ENCODE data around the gene CLNK. TPM values are rescaled to one million over a fixed set of nuclear protein-coding genes. Genes with fewer than 3 reads are reported as not detected.
A peak's percentile ranks its signal among the peaks of the same experiment; 100 is the strongest.

CLNK gene
- total and polyA plus RNA-seq, 10 donors, result 0.39 to 2.8 (median 1.3) TPM

DNA sequence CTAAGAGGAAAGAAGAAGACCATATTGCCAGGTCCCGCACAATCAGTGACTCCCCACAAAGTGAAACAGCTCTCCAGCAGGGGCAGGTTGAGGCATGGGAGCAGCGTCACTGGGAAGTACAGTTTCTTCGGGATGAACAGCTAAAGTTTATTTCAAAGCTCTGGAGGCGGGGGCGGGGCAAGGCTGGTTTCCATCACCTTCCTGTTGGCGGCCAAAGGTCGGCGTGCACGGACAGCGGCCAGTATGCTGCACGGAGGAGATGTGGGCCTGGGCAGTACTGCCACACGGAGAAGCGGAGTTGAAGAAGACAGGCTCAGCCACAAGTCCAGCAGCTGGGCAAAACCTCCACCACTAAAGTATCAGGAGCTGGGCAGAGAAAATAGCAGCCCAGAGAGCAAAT, 226.4 kb downstream of the CLNK start:
- 54 to 73% (median 62%) methylated on average over 12 to 13 of the region's 13 CpGs for whole genome bisulfite sequencing, 5 donors
- TF ChIP-seq, protein P1, sequence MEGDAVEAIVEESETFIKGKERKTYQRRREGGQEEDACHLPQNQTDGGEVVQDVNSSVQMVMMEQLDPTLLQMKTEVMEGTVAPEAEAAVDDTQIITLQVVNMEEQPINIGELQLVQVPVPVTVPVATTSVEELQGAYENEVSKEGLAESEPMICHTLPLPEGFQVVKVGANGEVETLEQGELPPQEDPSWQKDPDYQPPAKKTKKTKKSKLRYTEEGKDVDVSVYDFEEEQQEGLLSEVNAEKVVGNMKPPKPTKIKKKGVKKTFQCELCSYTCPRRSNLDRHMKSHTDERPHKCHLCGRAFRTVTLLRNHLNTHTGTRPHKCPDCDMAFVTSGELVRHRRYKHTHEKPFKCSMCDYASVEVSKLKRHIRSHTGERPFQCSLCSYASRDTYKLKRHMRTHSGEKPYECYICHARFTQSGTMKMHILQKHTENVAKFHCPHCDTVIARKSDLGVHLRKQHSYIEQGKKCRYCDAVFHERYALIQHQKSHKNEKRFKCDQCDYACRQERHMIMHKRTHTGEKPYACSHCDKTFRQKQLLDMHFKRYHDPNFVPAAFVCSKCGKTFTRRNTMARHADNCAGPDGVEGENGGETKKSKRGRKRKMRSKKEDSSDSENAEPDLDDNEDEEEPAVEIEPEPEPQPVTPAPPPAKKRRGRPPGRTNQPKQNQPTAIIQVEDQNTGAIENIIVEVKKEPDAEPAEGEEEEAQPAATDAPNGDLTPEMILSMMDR (IDR thresholded peaks at IDR 0.05 in 8 of 11, conservative IDR thresholded peaks at IDR 0.05 in 3 of 11), result no peak
- TF ChIP-seq POLR2AphosphoS5 (IDR thresholded peaks at IDR 0.05) (no peak), POLR2A (IDR thresholded peaks at IDR 0.05) (no peak)
- intact Hi-C loops (cut with DNase I; ENCODE audit: low total_unique reads), result no loop called here
- peaks cover 0 to 21% (median 12%) of the 10 kb centered on the region in 6 donors for H3K36me3 ChIP-seq
- H3K9me3 ChIP-seq, result peaks cover 0 to 5% (median 0%) of the 10 kb centered on the region in 8 donors
- H3K27ac ChIP-seq, result no peak overlapping the region
- H3K4me3 ChIP-seq, result peak overlapping the region in 4 of 8 donors; percentile 56 to 85 (median 61)
- DNase-seq, result peak; percentile 75
- H3K27me3 ChIP-seq (replicated peaks in 1 of 7), result peaks cover 0 to 50% (median 18%) of the 10 kb centered on the region in 7 donors
- H3K4me1 ChIP-seq, result peaks cover 3 to 43% (median 30%) of the 10 kb centered on the region in 6 donors

DNA sequence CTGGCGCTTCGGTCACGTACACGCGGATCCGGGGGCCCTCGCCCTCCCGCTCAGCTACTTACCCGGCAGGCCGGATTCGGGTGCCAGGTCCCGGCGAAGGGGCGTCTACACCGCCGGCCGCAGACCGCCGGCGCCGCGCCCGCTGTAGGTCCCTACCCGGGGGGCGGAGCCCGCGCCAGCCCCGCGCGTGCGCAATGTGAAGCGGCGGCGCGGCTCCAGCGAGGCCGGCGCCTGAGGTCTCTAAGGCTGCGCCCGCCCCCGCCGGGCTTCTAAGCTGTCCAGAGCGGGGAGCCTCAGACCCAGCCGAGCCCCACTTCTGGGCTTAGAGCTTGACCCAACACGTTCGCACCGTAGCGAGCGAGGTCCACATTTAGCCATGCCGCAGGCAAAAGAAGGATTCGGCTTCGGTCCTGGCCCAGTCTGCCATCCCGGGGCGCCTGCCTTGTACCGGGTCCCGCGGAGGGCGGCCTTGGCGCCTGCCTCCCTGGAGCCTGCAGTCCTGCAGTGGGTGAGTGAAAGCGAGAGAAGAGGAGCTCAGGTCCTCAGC, 227.2 kb downstream of the CLNK start, which contains the start of gene ZNF518B:
Gene ZNF518B, minus strand, starts transcription at position 172 of the 547 bp plus-strand sequence. CDS start 11,098 bp downstream, outside the sequence.
- Histone ChIP-seq H3K4me1 (peaks cover 3 to 43% (median 30%) of the 10 kb centered on the region in 6 donors), H3K4me3 (peak within 1 kb of the TSS; percentile 45 to 85 (median 59)), H3K27ac (peak within 1 kb of the TSS; percentile 53 to 93 (median 78)), H3K36me3 (peaks cover 0 to 30% (median 19%) of the 10 kb centered on the region in 6 donors), H3K27me3 (replicated peaks in 1 of 7) (peaks cover 0 to 42% (median 11%) of the 10 kb centered on the region in 7 donors), H3K9me3 (peaks cover 0 to 10% (median 0%) of the 10 kb centered on the region in 8 donors)
- WGBS, 5 donors, result 2 to 6% (median 3%) methylated on average over 21 to 60 of the region's 60 CpGs
- TF ChIP-seq POLR2AphosphoS5 (IDR thresholded peaks at IDR 0.05), result peak; percentile 63 to 78 (median 74)
- TF ChIP-seq POLR2A (IDR thresholded peaks at IDR 0.05), result peak in 1 of 3 donors; percentile 41
- TF ChIP-seq, protein P1 (IDR thresholded peaks at IDR 0.05 in 8 of 11, conservative IDR thresholded peaks at IDR 0.05 in 3 of 11), result peak in 1 of 11 experiments; percentile 7
- intact Hi-C loops (cut with DNase I; ENCODE audit: low total_unique reads), result no loop called here
- peak; percentile 95 for DNase-seq

DNA sequence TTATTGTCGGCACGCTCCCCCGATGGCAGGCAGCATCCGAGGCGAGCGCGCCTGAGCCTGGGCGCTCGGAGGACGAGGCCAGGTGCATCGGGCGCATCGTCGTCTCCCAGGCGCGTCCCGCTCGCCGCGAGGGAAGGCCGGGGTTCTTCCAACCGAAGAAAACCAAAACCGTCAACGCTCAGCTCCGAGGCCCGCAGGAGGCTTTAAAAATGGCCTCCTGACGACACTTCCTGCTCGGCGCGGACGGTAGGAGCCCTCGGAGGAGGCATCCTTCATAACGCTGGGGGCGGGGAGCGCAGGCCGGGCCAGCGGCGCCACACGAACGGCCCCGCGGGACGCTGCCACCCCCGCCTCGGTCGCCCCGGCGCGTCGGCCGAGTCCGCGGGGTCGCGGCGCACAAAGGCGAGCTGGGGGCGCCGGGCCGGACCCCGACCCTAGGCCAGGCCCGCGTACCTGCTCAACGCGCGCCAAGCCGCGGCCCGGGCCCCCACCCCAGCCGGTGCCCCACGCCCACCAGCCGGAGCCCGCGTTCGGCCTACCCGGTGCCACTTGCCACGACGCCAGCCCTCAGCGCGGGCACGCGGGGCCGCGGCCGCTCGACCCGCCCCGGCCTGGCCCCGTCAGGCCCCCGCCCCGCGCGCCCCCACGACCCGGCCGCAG, 227.8 kb downstream of the CLNK start:
- intact Hi-C loops (cut with DNase I; ENCODE audit: low total_unique reads), result no loop called here
- Histone ChIP-seq H3K27me3 (replicated peaks in 1 of 7) (peaks cover 0 to 35% (median 5%) of the 10 kb centered on the region in 7 donors), H3K4me3 (peak overlapping the region; percentile 45 to 85 (median 59)), H3K9me3 (peaks cover 0 to 13% (median 0%) of the 10 kb centered on the region in 8 donors), H3K27ac (peak overlapping the region; percentile 53 to 93 (median 78)), H3K36me3 (peaks cover 0 to 36% (median 22%) of the 10 kb centered on the region in 6 donors), H3K4me1 (peaks cover 2 to 41% (median 29%) of the 10 kb centered on the region in 6 donors)
- peak; percentile 91 for DNase-seq
- TF ChIP-seq POLR2AphosphoS5 (IDR thresholded peaks at IDR 0.05) (peak in 2 of 3 donors; percentile 14 to 57), POLR2A (IDR thresholded peaks at IDR 0.05) (no peak)
- TF ChIP-seq, protein P1 (IDR thresholded peaks at IDR 0.05 in 8 of 11, conservative IDR thresholded peaks at IDR 0.05 in 3 of 11), result peak in 1 of 11 experiments; percentile 11
- 1 to 9% (median 4%) methylated on average over 30 to 96 of the region's 96 CpGs for WGBS, 5 donors

DNA sequence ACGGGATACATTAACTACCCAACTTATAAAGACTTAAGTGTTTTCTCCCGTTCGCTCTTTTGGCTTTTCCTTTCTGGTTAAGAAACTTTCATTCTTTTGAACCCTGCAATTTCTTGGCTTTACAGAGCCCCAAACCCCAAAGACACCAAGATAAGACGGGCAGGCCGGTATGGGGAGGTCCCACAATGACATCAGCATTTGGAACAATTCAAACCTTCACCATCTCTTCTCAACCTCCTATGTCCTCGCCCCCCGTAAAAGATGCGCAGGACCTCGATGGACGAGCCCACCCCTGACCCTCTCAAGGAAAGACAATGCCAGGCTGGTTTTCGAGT, 228.3 kb downstream of the CLNK start:
- peaks cover 0 to 36% (median 24%) of the 10 kb centered on the region in 6 donors for H3K4me1 ChIP-seq
- intact Hi-C loops (cut with DNase I; ENCODE audit: low total_unique reads), result no loop called here
- H3K9me3 ChIP-seq, result peaks cover 0 to 16% (median 0%) of the 10 kb centered on the region in 8 donors
- H3K27me3 ChIP-seq (replicated peaks in 1 of 7), result peaks cover 0 to 30% (median 0%) of the 10 kb centered on the region in 7 donors
- H3K36me3 ChIP-seq, result peaks cover 0 to 41% (median 24%) of the 10 kb centered on the region in 6 donors
- peak overlapping the region in 6 of 8 donors; percentile 53 to 93 (median 80) for H3K27ac ChIP-seq
- peak overlapping the region; percentile 45 to 85 (median 59) for H3K4me3 ChIP-seq
- TF ChIP-seq POLR2AphosphoS5 (IDR thresholded peaks at IDR 0.05), result no peak
- TF ChIP-seq, protein P1 (IDR thresholded peaks at IDR 0.05 in 8 of 11, conservative IDR thresholded peaks at IDR 0.05 in 3 of 11), result no peak
- no peak for TF ChIP-seq POLR2A (IDR thresholded peaks at IDR 0.05)
- no peak for DNase-seq
- WGBS, 5 donors, result 50 to 73% (median 54%) methylated on average over 11 of the region's 11 CpGs
